ENCODE results near the gene ZFP36.
"Not testable (repeated sequence)": the region's sequence is repeated elsewhere in the genome, so short reads cannot be mapped to it uniquely, and the experiment has no call there.

Gene ZFP36

GRCh38 chr19:39406656-39407409 is at the start of gene ZFP36:
Gene ZFP36 (plus strand): TSS chr19:39406847. CDS start chr19:39406905, 58 bp downstream.
- peak; percentile 85 for DNase-seq

GRCh38 chr19:39359026-39359425 is 47.6 kb upstream of the ZFP36 start:
- DNase-seq = no peak

- no peak for DNase-seq
Measured at GRCh38 chr19:39360599-39360998, 46.0 kb upstream of the ZFP36 start.

GRCh38 chr19:39362682-39363657 is 43.7 kb upstream of the ZFP36 start:
- no peak for DNase-seq

GRCh38 chr19:39363901-39364457 is 42.7 kb upstream of the ZFP36 start:
- DNase-seq = peak; percentile 29

- DNase-seq = no peak
Measured at GRCh38 chr19:39365531-39365930, 41.1 kb upstream of the ZFP36 start.

- no peak for DNase-seq
Measured at GRCh38 chr19:39369200-39369599, 37.4 kb upstream of the ZFP36 start.

- DNase-seq = no peak
Measured at GRCh38 chr19:39370735-39371134, 35.9 kb upstream of the ZFP36 start.

- no peak for DNase-seq
Measured at GRCh38 chr19:39372047-39372802, 34.4 kb upstream of the ZFP36 start.

- no peak for DNase-seq
Measured at GRCh38 chr19:39372941-39373340, 33.7 kb upstream of the ZFP36 start.

GRCh38 chr19:39375929-39376328 is 30.7 kb upstream of the ZFP36 start:
- DNase-seq = no peak

GRCh38 chr19:39377373-39378362 is 29.0 kb upstream of the ZFP36 start:
- DNase-seq = no peak

- DNase-seq = not testable (repeated sequence)
Measured at GRCh38 chr19:39379366-39379765, 27.3 kb upstream of the ZFP36 start.

- no peak for DNase-seq
Measured at GRCh38 chr19:39379865-39380396, 26.7 kb upstream of the ZFP36 start.

GRCh38 chr19:39380521-39381502 is 25.8 kb upstream of the ZFP36 start:
- DNase-seq = no peak

GRCh38 chr19:39381910-39382611 is 24.6 kb upstream of the ZFP36 start:
- DNase-seq = no peak

GRCh38 chr19:39382991-39383828 is 23.4 kb upstream of the ZFP36 start:
- DNase-seq = no peak
